HG02840 (cell line): ENCODE measurements around the gene CPED1.

ENCODE experiments used
- ATAC-seq: cut with Tn5 transposase; IDR thresholded peaks from one replicate; pipeline ENCODE4 v1.9.1; 2021; ENCODE audit warnings: mild to moderate bottlenecking, moderate library complexity, moderate number of reproducible peaks; ENCODE audit not compliant: unreplicated experiment, low FRiP score

The CPED1 gene

DNA sequence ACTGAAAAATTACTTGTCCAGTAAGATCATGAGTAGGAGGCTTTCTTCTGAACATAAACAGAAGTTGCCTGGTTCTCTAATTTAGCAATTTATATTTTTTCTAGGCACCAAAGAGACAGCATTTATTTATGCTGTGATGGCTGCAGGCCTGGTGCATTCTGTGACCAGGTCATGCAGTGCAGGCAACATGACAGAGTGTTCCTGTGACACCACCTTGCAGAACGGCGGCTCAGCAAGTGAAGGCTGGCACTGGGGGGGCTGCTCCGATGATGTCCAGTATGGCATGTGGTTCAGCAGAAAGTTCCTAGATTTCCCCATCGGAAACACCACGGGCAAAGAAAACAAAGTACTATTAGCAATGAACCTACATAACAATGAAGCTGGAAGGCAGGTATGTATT is 343.1 kb downstream of the CPED1 start:
- ATAC-seq, result no peak

DNA sequence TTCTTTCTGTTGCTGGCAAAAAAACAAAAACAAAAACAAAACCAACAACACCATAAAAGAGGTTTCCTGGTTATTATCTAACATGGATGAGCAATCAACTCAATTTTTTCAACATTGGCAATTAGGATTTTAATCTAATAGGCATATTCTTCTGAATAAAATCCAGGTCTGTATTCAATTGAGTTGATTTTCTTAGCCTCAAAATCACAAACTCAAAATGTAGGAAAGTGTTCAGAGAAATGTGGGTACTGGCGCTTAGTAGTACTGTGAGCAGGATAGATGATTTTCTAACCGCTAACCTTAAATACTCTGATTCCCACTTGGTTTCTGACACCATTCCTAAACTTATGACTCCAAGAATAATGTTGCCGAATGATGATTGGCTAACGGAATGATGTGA is 345.9 kb downstream of the CPED1 start:
- no peak for ATAC-seq

- no peak for ATAC-seq
Observed at GRCh38 chr7:121334875-121335648, 346.6 kb downstream of the CPED1 start.

GRCh38 chr7:121336579-121336978 is 348.1 kb downstream of the CPED1 start:
- no peak for ATAC-seq

DNA sequence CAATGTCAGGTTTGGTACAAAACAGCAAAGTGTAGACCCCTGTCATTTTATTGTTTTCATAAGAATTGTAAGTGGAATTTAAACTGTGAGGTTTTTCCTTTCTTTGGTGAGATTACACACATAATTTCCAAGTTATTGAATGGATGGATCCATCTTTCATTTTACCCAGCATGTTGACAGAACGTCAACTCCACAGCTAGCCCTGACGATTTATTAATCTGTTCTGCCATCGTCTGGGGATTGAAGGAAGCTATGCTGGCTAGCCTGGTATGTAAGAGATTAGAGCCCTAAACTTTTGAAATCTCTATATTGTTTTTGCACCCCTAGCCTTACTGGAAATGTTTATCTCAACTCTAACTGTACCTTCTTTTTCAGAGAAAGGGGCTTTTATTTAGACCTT is 348.9 kb downstream of the CPED1 start:
- ATAC-seq, result no peak

DNA sequence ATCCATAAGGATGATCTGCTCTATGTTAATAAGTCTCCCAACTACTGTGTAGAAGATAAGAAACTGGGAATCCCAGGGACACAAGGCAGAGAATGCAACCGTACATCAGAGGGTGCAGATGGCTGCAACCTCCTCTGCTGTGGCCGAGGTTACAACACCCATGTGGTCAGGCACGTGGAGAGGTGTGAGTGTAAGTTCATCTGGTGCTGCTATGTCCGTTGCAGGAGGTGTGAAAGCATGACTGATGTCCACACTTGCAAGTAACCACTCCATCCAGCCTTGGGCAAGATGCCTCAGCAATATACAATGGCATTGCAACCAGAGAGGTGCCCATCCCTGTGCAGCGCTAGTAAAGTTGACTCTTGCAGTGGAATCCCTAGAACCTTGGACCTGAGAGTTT is 350.6 kb downstream of the CPED1 start:
- no peak for ATAC-seq

- ATAC-seq, result no peak
Observed at GRCh38 chr7:121341933-121342332, 353.4 kb downstream of the CPED1 start.

DNA sequence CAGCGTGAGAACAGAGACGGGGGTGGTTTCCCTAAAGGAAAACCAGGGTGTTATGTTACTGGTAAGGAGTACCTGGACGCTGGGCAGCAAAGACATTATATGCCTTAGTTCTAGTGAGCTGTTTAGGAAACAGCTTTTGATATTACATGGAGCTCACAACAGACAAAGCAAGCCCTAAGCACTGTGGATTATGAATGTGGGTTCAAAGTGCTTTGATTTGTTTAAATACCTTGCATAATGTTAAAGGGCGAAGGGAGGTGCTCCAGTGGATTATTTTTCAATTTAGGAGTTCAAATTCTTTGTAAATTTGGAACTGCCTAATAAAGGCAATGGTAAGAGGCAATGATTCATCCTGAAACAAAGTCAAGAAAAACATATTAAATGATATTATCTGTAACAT is 354.1 kb downstream of the CPED1 start:
- no peak for ATAC-seq

DNA sequence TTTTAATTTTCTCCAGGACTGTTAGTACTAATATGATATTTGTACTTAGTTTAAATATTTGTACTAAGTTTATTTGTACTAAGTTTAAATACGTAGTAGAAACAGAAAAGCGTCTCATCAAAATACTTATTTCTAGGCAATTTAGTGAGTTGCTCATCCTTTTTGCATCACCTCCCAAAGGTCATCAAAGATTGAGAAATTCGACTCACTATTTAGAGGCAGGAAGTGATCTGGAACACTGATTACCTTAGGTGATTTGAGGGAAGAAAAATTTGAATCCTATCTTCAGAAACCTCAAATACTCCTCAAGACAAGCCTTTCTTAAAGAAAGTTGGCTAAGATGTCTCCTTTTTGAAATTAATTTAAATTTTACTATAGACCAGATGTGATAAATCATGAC is 354.8 kb downstream of the CPED1 start:
- no peak for ATAC-seq

DNA sequence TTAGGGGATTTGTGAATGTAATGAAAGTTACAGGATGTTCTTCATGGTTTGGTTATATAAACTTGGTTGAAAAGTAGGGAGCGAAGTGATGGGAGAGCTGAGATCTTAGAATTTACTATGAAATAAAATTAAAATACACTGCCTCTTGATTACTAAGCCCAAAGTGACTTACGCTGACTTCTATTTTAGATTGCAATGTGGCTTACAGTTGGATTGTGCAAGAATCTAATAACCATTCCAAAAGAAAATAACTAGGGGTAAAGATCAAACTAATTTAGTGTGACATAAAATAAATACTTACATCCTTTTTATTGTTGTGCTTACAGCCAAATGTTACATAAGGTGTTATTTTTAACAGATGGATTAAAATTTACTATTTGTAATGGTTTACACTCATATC is 355.6 kb downstream of the CPED1 start:
- no peak for ATAC-seq

- ATAC-seq, result no peak
Observed at GRCh38 chr7:121344497-121344896, 356.0 kb downstream of the CPED1 start.
